ENCODE measurements around the gene PRKN.

PRKN gene

DNA sequence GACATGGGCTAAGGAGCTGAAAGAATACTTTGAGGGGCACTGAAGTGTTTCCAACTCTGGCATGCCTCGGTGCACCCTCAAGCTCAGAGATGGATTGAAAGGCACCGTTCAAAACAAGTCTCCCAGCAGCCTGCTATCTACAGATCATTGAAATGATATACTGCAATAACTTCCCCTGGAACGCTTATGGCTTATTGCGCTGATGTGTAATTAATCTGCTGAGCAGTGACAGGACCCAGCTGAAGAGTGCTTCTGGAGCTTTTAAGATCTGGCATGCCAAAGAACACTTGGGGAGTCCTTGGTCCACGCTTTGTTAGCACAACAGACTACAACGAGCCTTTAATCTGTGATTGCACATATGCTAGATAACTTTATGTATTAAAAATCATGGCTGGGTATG, 708.2 kb downstream of the PRKN start:
- no peaks in the 10 kb centered on the region for H3K9me3 ChIP-seq (ENCODE audit: control insufficient read depth, insufficient read depth, low read depth, low read length)
- no peaks in the 10 kb centered on the region for H3K4me1 ChIP-seq (ENCODE audit: control insufficient read depth, insufficient read depth, low read length)
- H3K36me3 ChIP-seq (ENCODE audit: control insufficient read depth in 2 of 2, insufficient read depth in 1 of 2, low read length in 2 of 2) = no peaks in the 10 kb centered on the region
- no peak overlapping the region for H3K27ac ChIP-seq (ENCODE audit: extremely low read depth, low read depth, low read length)
- ChIA-PET POLR2A (no interaction called here), CTCF (interaction anchor here (0.7 kb wide), 1 partner anchor 39 kb away, joined by 3 read pairs; no protein-coding TSS in a partner anchor)
- no peak overlapping the region for H3K4me3 ChIP-seq (ENCODE audit: low read depth, low read length)
- TF ChIP-seq, protein P1, sequence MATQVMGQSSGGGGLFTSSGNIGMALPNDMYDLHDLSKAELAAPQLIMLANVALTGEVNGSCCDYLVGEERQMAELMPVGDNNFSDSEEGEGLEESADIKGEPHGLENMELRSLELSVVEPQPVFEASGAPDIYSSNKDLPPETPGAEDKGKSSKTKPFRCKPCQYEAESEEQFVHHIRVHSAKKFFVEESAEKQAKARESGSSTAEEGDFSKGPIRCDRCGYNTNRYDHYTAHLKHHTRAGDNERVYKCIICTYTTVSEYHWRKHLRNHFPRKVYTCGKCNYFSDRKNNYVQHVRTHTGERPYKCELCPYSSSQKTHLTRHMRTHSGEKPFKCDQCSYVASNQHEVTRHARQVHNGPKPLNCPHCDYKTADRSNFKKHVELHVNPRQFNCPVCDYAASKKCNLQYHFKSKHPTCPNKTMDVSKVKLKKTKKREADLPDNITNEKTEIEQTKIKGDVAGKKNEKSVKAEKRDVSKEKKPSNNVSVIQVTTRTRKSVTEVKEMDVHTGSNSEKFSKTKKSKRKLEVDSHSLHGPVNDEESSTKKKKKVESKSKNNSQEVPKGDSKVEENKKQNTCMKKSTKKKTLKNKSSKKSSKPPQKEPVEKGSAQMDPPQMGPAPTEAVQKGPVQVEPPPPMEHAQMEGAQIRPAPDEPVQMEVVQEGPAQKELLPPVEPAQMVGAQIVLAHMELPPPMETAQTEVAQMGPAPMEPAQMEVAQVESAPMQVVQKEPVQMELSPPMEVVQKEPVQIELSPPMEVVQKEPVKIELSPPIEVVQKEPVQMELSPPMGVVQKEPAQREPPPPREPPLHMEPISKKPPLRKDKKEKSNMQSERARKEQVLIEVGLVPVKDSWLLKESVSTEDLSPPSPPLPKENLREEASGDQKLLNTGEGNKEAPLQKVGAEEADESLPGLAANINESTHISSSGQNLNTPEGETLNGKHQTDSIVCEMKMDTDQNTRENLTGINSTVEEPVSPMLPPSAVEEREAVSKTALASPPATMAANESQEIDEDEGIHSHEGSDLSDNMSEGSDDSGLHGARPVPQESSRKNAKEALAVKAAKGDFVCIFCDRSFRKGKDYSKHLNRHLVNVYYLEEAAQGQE (tag by site-specific recombination; IDR thresholded peaks at IDR 0.05) = no peak
- no peak for TF ChIP-seq ZNF624 (tag by site-specific recombination; IDR thresholded peaks at IDR 0.05)
- TF ChIP-seq, protein P2, sequence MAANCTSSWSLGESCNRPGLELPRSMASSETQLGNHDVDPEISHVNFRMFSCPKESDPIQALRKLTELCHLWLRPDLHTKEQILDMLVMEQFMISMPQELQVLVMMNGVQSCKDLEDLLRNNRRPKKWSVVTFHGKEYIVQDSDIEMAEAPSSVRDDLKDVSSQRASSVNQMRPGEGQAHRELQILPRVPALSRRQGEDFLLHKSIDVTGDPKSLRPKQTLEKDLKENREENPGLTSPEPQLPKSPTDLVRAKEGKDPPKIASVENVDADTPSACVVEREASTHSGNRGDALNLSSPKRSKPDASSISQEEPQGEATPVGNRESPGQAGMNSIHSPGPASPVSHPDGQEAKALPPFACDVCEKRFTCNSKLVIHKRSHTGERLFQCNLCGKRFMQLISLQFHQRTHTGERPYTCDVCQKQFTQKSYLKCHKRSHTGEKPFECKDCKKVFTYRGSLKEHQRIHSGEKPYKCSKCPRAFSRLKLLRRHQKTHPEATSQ (tag by site-specific recombination; IDR thresholded peaks at IDR 0.05) = no peak

DNA sequence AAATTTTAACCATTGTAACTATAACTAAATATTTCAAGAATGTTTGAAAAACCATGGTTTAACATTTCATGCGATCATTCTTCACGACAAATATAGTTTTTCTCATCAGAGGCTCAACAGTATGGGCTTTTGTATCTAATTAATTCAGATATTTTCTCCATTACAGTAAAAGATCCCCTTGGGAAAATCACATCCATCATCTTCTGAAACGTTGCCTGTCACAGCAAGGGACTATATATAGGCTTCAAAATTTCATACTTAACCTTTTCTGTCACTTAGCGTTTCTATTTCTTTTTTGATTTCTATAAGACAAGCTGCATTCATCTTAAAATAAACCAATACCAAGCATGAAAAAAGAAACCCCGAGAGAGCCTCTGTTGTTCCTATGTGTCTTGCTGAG, 710.0 kb downstream of the PRKN start:
- POLR2A ChIA-PET = no interaction called here
- no peak for TF ChIP-seq ZNF324 (tag by site-specific recombination; IDR thresholded peaks at IDR 0.05)
- Histone ChIP-seq H3K9me3 (ENCODE audit: control insufficient read depth, insufficient read depth, low read depth, low read length) (no peaks in the 10 kb centered on the region), H3K4me1 (ENCODE audit: control insufficient read depth, insufficient read depth, low read length) (no peaks in the 10 kb centered on the region), H3K27ac (ENCODE audit: extremely low read depth, low read depth, low read length) (no peak overlapping the region), H3K4me3 (ENCODE audit: low read depth, low read length) (no peak overlapping the region), H3K36me3 (ENCODE audit: control insufficient read depth in 2 of 2, insufficient read depth in 1 of 2, low read length in 2 of 2) (no peaks in the 10 kb centered on the region)
- CTCF ChIA-PET = interaction anchor here (1.2 kb wide), 1 partner anchor 9 kb away, joined by 3 read pairs; no protein-coding TSS in a partner anchor

GRCh38 chr6:162014069-162014811, 713.3 kb downstream of the PRKN start:
- no peak for TF ChIP-seq INSM2 (tag by site-specific recombination; IDR thresholded peaks at IDR 0.05)
- ChIA-PET POLR2A (no interaction called here), CTCF (no interaction called here)
- Histone ChIP-seq H3K27ac (ENCODE audit: extremely low read depth, low read depth, low read length) (no peak overlapping the region), H3K9me3 (ENCODE audit: control insufficient read depth, insufficient read depth, low read depth, low read length) (no peaks in the 10 kb centered on the region), H3K36me3 (ENCODE audit: control insufficient read depth in 2 of 2, insufficient read depth in 1 of 2, low read length in 2 of 2) (no peaks in the 10 kb centered on the region), H3K4me1 (ENCODE audit: control insufficient read depth, insufficient read depth, low read length) (no peaks in the 10 kb centered on the region), H3K4me3 (ENCODE audit: low read depth, low read length) (no peak overlapping the region)

DNA sequence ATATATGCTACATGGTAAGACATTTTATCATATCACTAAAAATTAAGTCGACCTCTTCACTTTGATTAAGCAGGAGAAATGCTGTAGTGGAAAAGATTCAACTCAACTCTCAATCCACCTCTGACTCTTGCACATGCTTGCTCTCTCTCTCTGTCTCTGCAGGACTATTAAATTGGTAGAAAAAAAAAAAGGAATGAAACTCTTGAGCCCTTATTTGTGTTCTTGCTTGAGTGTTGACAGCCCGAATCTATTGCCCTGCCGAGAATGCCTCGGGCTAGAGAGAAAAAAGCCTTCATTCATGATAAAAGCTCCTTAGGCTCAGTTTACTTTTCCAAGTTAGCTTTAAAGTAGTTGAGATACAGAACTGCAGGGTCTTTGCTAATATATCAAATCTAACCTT, 722.2 kb downstream of the PRKN start:
- Histone ChIP-seq H3K4me3 (ENCODE audit: low read depth, low read length) (no peak overlapping the region), H3K27ac (ENCODE audit: extremely low read depth, low read depth, low read length) (no peak overlapping the region), H3K36me3 (ENCODE audit: control insufficient read depth in 2 of 2, insufficient read depth in 1 of 2, low read length in 2 of 2) (no peaks in the 10 kb centered on the region), H3K4me1 (ENCODE audit: control insufficient read depth, insufficient read depth, low read length) (no peaks in the 10 kb centered on the region), H3K9me3 (ENCODE audit: control insufficient read depth, insufficient read depth, low read depth, low read length) (no peaks in the 10 kb centered on the region)
- ChIA-PET POLR2A (interaction anchor here (0.6 kb wide), 1 partner anchor 70 kb away, joined by 4 read pairs; no protein-coding TSS in a partner anchor), CTCF (no interaction called here)
- TF ChIP-seq HOXC10 (CRISPR knock-in tag; IDR thresholded peaks at IDR 0.05) (no peak), ZNF37A (tag by site-specific recombination; IDR thresholded peaks at IDR 0.05) (no peak), ZNF76 (tag by site-specific recombination; IDR thresholded peaks at IDR 0.05; ENCODE audit: borderline replicate concordance, low read depth) (no peak), ZFP41 (tag by site-specific recombination; IDR thresholded peaks at IDR 0.05; ENCODE audit: borderline replicate concordance) (no peak), KLF16 (tag by site-specific recombination; IDR thresholded peaks at IDR 0.05) (no peak), WT1 (tag by site-specific recombination; IDR thresholded peaks at IDR 0.05) (no peak), ZNF670 (tag by site-specific recombination; IDR thresholded peaks at IDR 0.05; ENCODE audit: low read depth) (no peak), ZIC2 (tag by site-specific recombination; IDR thresholded peaks at IDR 0.05) (no peak)
- TF ChIP-seq, protein P3, sequence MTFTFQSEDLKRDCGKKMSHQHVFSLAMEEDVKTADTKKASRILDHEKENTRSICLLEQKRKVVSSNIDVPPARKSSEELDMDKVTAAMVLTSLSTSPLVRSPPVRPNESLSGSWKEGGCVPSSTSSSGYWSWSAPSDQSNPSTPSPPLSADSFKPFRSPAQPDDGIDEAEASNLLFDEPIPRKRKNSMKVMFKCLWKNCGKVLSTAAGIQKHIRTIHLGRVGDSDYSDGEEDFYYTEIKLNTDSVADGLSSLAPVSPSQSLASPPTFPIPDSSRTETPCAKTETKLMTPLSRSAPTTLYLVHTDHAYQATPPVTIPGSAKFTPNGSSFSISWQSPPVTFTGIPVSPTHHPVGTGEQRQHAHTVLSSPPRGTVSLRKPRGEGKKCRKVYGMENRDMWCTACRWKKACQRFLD (tag by site-specific recombination; IDR thresholded peaks at IDR 0.05) = no peak
